Suprapubic skin (tissue), 4 donors: Measurements from ENCODE around the gene STON2.

Experiments
- EP300 ChIP-seq: sonication (generic); formaldehyde crosslinking; IDR thresholded peaks from one replicate; pipeline ENCODE4 v1.6.1; 2017; ENCODE audit warnings: antibody characterized with exemption
- POLR2A ChIP-seq, 2 donors: fragments of 450-650 bp; IDR thresholded peaks; one replicate each; pipeline ENCODE4 v1.6.1; 2017; ENCODE audit warnings: antibody characterized with exemption in 2 of 2, mild to moderate bottlenecking in 2 of 2, moderate library complexity in 2 of 2
- POLR2AphosphoS5 ChIP-seq, 3 donors: sonication (generic); formaldehyde crosslinking; IDR thresholded peaks; one replicate each; pipeline ENCODE4 v1.6.1; 2017; ENCODE audit warnings: antibody characterized with exemption in 3 of 3
- TF ChIP-seq, protein P1 (sequence below), 2 donors: fragments of 200-600 bp in 1 of 2; fragments of 450-650 bp in 1 of 2; sonication (generic) in 1 of 2; IDR thresholded peaks; one replicate each; pipeline ENCODE4 v1.5.1; 2016 to 2019; ENCODE audit warnings: antibody characterized with exemption in 2 of 2, mild to moderate bottlenecking in 1 of 2, moderate library complexity in 1 of 2

DNA sequence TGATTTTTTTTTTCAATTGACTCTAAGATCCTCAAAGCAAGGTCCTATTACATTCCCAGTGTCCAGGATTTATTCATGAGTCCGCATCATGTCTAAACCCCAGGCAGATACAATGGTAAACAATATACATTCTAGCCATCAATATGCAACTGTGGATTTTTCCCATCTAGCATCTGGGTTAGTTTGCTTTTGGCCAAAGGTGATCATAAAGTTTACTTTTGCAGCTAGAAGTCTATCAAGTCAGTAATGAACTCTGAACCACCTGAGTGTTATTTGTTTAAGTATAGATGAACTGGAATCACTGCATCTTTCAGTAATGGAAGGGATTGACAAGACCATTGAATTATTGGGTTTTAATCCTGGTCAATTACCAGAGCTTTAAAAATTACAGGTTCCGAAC, 80.8 kb downstream of the STON2 start:
- TF ChIP-seq, protein P1, sequence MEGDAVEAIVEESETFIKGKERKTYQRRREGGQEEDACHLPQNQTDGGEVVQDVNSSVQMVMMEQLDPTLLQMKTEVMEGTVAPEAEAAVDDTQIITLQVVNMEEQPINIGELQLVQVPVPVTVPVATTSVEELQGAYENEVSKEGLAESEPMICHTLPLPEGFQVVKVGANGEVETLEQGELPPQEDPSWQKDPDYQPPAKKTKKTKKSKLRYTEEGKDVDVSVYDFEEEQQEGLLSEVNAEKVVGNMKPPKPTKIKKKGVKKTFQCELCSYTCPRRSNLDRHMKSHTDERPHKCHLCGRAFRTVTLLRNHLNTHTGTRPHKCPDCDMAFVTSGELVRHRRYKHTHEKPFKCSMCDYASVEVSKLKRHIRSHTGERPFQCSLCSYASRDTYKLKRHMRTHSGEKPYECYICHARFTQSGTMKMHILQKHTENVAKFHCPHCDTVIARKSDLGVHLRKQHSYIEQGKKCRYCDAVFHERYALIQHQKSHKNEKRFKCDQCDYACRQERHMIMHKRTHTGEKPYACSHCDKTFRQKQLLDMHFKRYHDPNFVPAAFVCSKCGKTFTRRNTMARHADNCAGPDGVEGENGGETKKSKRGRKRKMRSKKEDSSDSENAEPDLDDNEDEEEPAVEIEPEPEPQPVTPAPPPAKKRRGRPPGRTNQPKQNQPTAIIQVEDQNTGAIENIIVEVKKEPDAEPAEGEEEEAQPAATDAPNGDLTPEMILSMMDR (IDR thresholded peaks at IDR 0.05), result no peak
- no peak for TF ChIP-seq EP300
- no peak for TF ChIP-seq POLR2A (IDR thresholded peaks at IDR 0.05)
- no peak for TF ChIP-seq POLR2AphosphoS5 (IDR thresholded peaks at IDR 0.05)
